IgD-negative memory B cell (primary cell): ENCODE measurements around the gene CACNA1D. TPM values are rescaled to one million over a fixed set of nuclear protein-coding genes. Genes with fewer than 3 reads are reported as not detected.

Experiments used
- H3K27ac Mint-ChIP-seq, 3 donors: one replicate each; pipeline ENCODE4 v1.8.0; 2020 to 2022; ENCODE audit warnings: mild to moderate bottlenecking in 3 of 3, mixed read lengths in 3 of 3, moderate library complexity in 1 of 3
- H3K27me3 Mint-ChIP-seq: one replicate; pipeline ENCODE4 v1.8.0; 2021; ENCODE audit warnings: mixed read lengths
- H3K36me3 Mint-ChIP-seq: one replicate; pipeline ENCODE4 v1.8.0; 2020; ENCODE audit warnings: mild to moderate bottlenecking, mixed read lengths
- H3K4me1 Mint-ChIP-seq, 3 donors: one replicate each; pipeline ENCODE4 v1.8.0; 2020 to 2022; ENCODE audit warnings: mixed read lengths in 3 of 3, mild to moderate bottlenecking in 1 of 3
- H3K4me3 Mint-ChIP-seq, 4 donors: one replicate each; pipeline ENCODE4 v1.8.0; 2020 to 2022; ENCODE audit warnings: mild to moderate bottlenecking in 4 of 4, mixed read lengths in 4 of 4, moderate library complexity in 3 of 4
- H3K9me3 Mint-ChIP-seq, 3 donors: one replicate each; pipeline ENCODE4 v1.8.0; 2020 to 2021; ENCODE audit warnings: mixed read lengths in 3 of 3, mild to moderate bottlenecking in 1 of 3
- polyA plus RNA-seq: library from polyadenylated mRNA; unstranded; fragments of 300-500 nt; fragmentation: Illumina TruSeq; gene quantifications from one replicate; pipeline ENCODE4 v1.2.3, GENCODE V29; 2021

CACNA1D gene
- polyA plus RNA-seq, 1 donor from 2014 or later: not detected

GRCh38 chr3:53711387-53711786 lies 217.0 kb downstream of the CACNA1D start:
- Mint-ChIP-seq H3K27ac (no peak overlapping the region), H3K4me3 (no peak overlapping the region), H3K4me1 (peaks cover 0 to 7% (median 0%) of the 10 kb centered on the region in 3 donors), H3K27me3 (peaks cover 5% of the 10 kb centered on the region), H3K36me3 (no peaks in the 10 kb centered on the region), H3K9me3 (no peaks in the 10 kb centered on the region)

DNA sequence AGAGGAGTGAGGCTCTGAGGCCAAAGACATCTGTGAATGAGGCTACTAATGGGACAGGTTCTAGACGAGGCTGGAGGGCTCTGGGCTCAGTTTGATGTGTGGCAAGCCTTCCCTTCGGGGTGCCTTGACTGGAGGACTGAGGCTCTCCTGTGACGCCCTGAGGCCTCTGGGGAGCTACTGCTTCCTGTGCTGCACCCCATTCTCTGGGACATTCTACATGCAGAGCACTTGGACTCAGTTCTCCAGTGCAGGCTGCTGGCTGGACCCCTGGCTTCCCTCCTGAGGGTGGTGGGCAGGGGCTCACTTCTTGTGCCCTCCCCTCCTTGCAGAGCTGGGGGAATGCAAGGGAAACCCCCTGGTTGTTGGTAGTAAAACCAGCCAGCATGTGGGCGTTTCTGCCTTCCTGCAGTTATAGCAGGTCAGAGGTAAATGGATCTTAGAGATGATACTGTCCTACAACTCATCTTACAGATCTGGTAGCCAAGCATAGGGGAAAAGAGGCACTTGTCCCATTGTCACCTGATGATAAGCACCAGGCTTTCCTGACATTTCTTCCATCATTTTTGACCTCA lies 218.5 kb downstream of the CACNA1D start:
- H3K4me3 Mint-ChIP-seq: no peak overlapping the region
- no peaks in the 10 kb centered on the region for H3K36me3 Mint-ChIP-seq
- H3K9me3 Mint-ChIP-seq: no peaks in the 10 kb centered on the region
- no peak overlapping the region for H3K27ac Mint-ChIP-seq
- H3K4me1 Mint-ChIP-seq: peaks cover 0 to 10% (median 3%) of the 10 kb centered on the region in 3 donors
- H3K27me3 Mint-ChIP-seq: peaks cover 5% of the 10 kb centered on the region

DNA sequence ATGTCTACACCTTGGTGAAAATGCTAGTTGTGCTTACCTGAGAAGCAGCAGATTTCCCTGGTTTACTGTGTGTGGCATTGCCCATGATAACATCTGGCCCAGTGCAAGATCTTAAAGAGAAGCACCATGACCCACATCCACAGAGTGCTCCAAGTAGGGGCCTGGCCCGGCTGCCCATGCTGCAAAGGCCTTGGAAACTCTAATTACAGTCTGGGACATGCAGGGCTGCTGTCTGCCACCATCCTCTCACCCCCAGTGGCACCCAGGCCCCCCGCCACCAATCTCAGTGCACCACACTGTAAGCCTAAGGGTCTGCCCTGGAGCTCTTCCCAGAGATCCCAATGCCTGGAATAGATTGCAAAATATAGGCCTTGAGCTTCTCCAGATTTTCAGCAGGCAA lies 219.2 kb downstream of the CACNA1D start:
- H3K36me3 Mint-ChIP-seq: no peaks in the 10 kb centered on the region
- peaks cover 0 to 10% (median 3%) of the 10 kb centered on the region in 3 donors for H3K4me1 Mint-ChIP-seq
- H3K27ac Mint-ChIP-seq: no peak overlapping the region
- no peaks in the 10 kb centered on the region for H3K9me3 Mint-ChIP-seq
- peaks cover 5% of the 10 kb centered on the region for H3K27me3 Mint-ChIP-seq
- no peak overlapping the region for H3K4me3 Mint-ChIP-seq

GRCh38 chr3:53715815-53716483 lies 221.5 kb downstream of the CACNA1D start:
- Mint-ChIP-seq H3K27ac (peak overlapping the region in 1 of 3 donors; percentile 10), H3K9me3 (no peaks in the 10 kb centered on the region), H3K4me1 (peaks cover 0 to 6% (median 3%) of the 10 kb centered on the region in 3 donors), H3K4me3 (peak overlapping the region in 1 of 4 donors; percentile 3), H3K36me3 (no peaks in the 10 kb centered on the region), H3K27me3 (no peaks in the 10 kb centered on the region)

GRCh38 chr3:53716998-53717397 lies 222.6 kb downstream of the CACNA1D start:
- Mint-ChIP-seq H3K27ac (no peak overlapping the region), H3K4me3 (no peak overlapping the region), H3K4me1 (peaks cover 0 to 6% (median 3%) of the 10 kb centered on the region in 3 donors), H3K27me3 (peaks cover 3% of the 10 kb centered on the region), H3K36me3 (no peaks in the 10 kb centered on the region), H3K9me3 (no peaks in the 10 kb centered on the region)

- peaks cover 5% of the 10 kb centered on the region for H3K27me3 Mint-ChIP-seq
- peaks cover 0 to 3% (median 2%) of the 10 kb centered on the region in 3 donors for H3K4me1 Mint-ChIP-seq
- no peaks in the 10 kb centered on the region for H3K9me3 Mint-ChIP-seq
- H3K27ac Mint-ChIP-seq: no peak overlapping the region
- no peak overlapping the region for H3K4me3 Mint-ChIP-seq
- no peaks in the 10 kb centered on the region for H3K36me3 Mint-ChIP-seq
Observed at GRCh38 chr3:53718462-53718861, 224.1 kb downstream of the CACNA1D start.

GRCh38 chr3:53719796-53720195 lies 225.4 kb downstream of the CACNA1D start:
- Mint-ChIP-seq H3K4me3 (no peak overlapping the region), H3K9me3 (no peaks in the 10 kb centered on the region), H3K27ac (no peak overlapping the region), H3K36me3 (no peaks in the 10 kb centered on the region), H3K27me3 (peaks cover 9% of the 10 kb centered on the region), H3K4me1 (peaks cover 0 to 3% (median 2%) of the 10 kb centered on the region in 3 donors)

DNA sequence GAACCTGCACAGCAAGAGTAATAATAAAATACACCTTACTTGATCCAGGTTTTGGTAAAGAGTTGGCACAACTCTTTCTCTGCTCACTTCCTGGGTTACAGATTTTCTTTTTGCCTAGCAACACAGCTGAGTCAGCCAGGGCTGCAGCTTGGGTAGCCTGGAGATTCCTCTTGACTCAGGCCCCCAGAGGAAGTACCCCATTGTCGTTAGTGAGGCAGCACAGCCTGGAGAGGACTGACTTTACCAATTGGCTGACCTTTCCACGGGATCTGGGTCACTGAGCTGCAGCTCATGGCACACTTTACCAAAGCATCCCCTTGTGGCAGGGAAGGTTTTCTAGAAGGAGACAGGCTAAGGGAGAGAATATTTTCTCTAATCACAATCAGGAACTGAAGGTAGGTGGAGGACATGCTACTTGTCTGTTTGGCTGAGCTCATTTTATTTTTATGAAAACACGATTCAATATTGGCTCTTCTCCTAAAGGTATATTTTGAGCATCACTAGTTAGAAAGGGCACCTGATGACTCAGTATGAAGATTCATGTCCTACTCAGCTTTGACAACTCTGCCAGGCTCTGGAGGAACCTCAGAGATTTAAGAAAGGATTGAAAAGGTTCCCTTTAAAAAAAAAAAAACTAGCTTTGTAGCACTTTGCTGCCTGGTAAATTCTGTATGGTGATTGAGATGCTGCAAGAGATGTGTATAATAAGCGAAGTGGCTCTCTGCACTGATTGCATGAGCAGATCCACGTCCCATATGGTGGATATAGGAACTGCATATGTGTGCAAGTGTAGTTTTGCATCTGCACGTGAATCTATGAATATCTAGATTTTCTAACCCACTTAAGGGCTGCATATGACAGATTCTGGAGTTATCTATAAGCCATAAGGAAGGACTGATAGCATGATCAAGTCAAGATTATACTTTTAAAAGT lies 227.0 kb downstream of the CACNA1D start:
- Mint-ChIP-seq H3K9me3 (no peaks in the 10 kb centered on the region), H3K27me3 (peaks cover 11% of the 10 kb centered on the region), H3K36me3 (no peaks in the 10 kb centered on the region), H3K4me3 (no peak overlapping the region), H3K27ac (peak overlapping the region in 1 of 3 donors; percentile 5), H3K4me1 (peaks cover 0 to 3% (median 2%) of the 10 kb centered on the region in 3 donors)

GRCh38 chr3:53724566-53724965 lies 230.2 kb downstream of the CACNA1D start:
- no peaks in the 10 kb centered on the region for H3K9me3 Mint-ChIP-seq
- H3K27me3 Mint-ChIP-seq: peaks cover 13% of the 10 kb centered on the region

DNA sequence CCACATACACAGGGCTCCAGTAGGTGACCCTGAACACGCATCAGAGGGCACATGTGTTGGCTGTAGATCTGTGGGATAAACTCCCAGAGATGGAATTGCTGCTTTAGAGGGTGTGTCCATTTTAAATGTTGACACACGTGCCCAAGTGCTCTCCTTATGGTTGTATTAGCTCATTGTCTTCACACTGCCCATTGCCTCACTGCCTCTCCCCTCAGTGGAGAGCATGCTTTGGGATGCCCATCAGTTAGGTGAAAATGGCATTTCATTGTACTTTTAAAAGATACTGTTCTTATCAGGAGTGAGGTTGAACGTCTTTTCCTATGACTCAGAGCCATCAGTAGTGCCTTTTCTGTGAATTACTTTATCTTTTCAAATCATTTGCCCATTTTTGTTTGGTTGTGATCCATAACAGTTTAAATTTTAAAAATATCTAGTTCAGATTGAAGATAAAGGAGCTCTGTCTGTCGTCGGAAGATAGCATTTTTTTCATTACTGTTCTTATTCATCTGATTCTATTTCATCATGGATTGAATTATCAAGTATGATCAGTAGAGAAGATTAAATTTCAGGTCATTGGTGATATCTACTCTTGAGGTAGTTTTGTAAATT lies 231.1 kb downstream of the CACNA1D start:
- no peaks in the 10 kb centered on the region for H3K4me1 Mint-ChIP-seq
- peak overlapping the region in 1 of 3 donors; percentile 6 for H3K27ac Mint-ChIP-seq
- peaks cover 13% of the 10 kb centered on the region for H3K27me3 Mint-ChIP-seq
- H3K4me3 Mint-ChIP-seq: no peak overlapping the region
- no peaks in the 10 kb centered on the region for H3K36me3 Mint-ChIP-seq
- no peaks in the 10 kb centered on the region for H3K9me3 Mint-ChIP-seq

More at GRCh38 chr3:53724566-53724965, 230.2 kb downstream of the CACNA1D start:
- no peaks in the 10 kb centered on the region for H3K4me1 Mint-ChIP-seq
- no peak overlapping the region for H3K4me3 Mint-ChIP-seq
- H3K27ac Mint-ChIP-seq: no peak overlapping the region
- H3K36me3 Mint-ChIP-seq: no peaks in the 10 kb centered on the region

GRCh38 chr3:53726643-53727042 lies 232.2 kb downstream of the CACNA1D start:
- Mint-ChIP-seq H3K27ac (no peak overlapping the region), H3K27me3 (peaks cover 10% of the 10 kb centered on the region), H3K9me3 (no peaks in the 10 kb centered on the region), H3K4me3 (no peak overlapping the region), H3K36me3 (no peaks in the 10 kb centered on the region), H3K4me1 (no peaks in the 10 kb centered on the region)

DNA sequence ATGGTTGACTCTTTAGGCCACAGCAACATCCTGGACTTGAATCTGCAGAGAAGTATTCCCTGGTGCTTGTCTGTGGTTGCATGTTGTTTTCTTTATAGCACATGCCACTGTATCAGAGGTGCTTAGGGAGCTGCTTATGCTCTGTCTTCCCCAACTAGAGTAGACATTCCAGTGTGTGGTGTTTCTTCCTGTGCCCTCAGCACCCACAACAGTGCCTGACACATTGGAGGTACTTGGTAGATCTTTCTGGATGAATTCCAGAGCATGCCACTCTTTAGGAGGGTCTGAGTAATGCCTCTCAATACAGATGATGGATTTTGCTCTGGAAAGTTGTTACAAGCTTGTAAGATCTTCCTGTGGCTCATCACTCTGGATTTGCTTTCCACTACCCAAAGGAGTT lies 234.2 kb downstream of the CACNA1D start:
- Mint-ChIP-seq H3K4me3 (no peak overlapping the region), H3K27me3 (peaks cover 14% of the 10 kb centered on the region), H3K36me3 (peaks cover 2% of the 10 kb centered on the region), H3K9me3 (no peaks in the 10 kb centered on the region), H3K4me1 (no peaks in the 10 kb centered on the region), H3K27ac (no peak overlapping the region)

DNA sequence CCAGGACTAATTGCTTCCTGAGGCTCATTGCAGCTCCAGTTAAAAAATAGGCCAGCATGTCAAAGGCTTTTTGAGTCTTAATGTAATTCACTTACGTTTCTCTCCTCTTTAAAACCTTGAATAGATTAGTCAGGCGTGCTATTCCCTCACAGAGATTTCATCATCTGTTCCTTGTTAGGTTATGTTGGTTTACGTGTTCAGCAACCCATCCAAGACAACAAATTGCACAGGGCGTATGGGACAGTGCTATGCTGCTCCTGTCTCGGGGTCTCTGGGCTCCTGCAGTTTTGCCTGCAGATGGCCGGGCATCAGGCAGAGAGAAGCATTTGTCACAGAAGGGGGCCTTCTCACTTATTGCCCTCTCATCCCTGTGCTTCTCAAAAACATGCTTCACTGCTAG lies 234.7 kb downstream of the CACNA1D start:
- peaks cover 13% of the 10 kb centered on the region for H3K27me3 Mint-ChIP-seq
- H3K36me3 Mint-ChIP-seq: peaks cover 2% of the 10 kb centered on the region
- H3K9me3 Mint-ChIP-seq: no peaks in the 10 kb centered on the region
- H3K4me3 Mint-ChIP-seq: no peak overlapping the region
- no peak overlapping the region for H3K27ac Mint-ChIP-seq
- no peaks in the 10 kb centered on the region for H3K4me1 Mint-ChIP-seq

DNA sequence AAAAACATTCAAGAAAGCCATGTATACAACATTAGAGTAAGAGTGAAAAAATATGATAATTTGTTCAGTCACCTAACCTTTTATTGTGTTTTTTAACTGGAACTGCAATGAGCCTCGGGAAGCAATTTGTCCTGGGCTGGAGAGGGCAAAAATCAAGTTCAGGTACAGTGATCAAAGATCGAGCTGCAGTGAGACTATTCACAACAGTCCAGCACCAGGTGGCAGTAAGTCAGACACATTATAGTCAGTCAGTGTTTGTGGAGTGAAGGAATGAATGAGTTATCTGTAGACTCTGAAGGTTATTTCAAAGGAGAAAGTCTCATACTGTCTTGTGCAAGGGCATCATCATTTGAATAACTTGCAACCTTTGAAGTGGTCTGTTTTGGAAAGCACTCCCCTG lies 235.2 kb downstream of the CACNA1D start:
- Mint-ChIP-seq H3K36me3 (peaks cover 2% of the 10 kb centered on the region), H3K27ac (no peak overlapping the region), H3K9me3 (no peaks in the 10 kb centered on the region), H3K4me3 (no peak overlapping the region), H3K27me3 (peaks cover 10% of the 10 kb centered on the region), H3K4me1 (no peaks in the 10 kb centered on the region)

DNA sequence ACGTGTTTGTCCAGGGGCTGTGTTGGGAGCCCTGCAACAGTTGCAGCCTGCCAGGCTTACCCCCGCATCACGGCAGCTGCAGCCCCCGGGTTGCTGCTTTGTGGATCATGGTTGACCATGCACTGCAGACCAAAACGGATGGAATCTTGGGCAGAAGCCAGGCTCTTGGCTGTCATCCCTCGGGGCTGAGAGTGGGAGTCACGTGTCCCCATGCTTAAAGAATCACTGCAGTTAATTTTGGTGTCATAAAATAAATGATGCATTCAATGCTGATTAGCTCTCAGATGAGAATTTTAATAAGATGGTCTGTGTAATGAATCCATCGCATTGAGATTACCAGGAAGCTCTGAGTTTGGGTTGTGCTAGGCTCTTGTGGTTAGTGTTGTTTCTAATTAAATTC lies 236.2 kb downstream of the CACNA1D start:
- H3K4me3 Mint-ChIP-seq: no peak overlapping the region
- H3K9me3 Mint-ChIP-seq: no peaks in the 10 kb centered on the region
- H3K27ac Mint-ChIP-seq: no peak overlapping the region
- H3K36me3 Mint-ChIP-seq: peaks cover 2% of the 10 kb centered on the region
- H3K27me3 Mint-ChIP-seq: peaks cover 8% of the 10 kb centered on the region
- H3K4me1 Mint-ChIP-seq: no peaks in the 10 kb centered on the region
